ENCODE results near the gene NQO2. TPM values are rescaled to one million over a fixed set of nuclear protein-coding genes. Genes with fewer than 3 reads are reported as not detected.
A peak's percentile ranks its signal among the peaks of the same experiment; 100 is the strongest.
"Not testable (repeated sequence)": the region's sequence is repeated elsewhere in the genome, so short reads cannot be mapped to it uniquely, and the experiment has no call there.

The NQO2 gene
- total RNA-seq, 2 experiments from 2014 or later = 23.8 to 24.7 TPM

GRCh38 chr6:3001773-3002293, 2.1 kb downstream of the NQO2 start:
- no peak for DNase-seq
- TF ChIP-seq CTCF (IDR thresholded peaks at IDR 0.05) = peak; percentile 46
- CTCF ChIA-PET = interaction anchor here (0.7 to 3.7 kb wide), 18 partner anchors 8 to 158 kb away, joined by 3 to 36 read pairs (median 4); no protein-coding TSS in a partner anchor
- Mint-ChIP-seq H3K4me1 (ENCODE audit: low read depth) (peaks cover 22% of the 10 kb centered on the region), H3K27ac (no peak overlapping the region), H3K27me3 (no peaks in the 10 kb centered on the region), H3K9me3 (no peaks in the 10 kb centered on the region), H3K4me3 (no peak overlapping the region), H3K36me3 (ENCODE audit: low read depth) (peaks cover 27% of the 10 kb centered on the region)
- ATAC-seq = no peak
- intact Hi-C loops (cut with micrococcal nuclease) = no loop called here
- POLR2A ChIA-PET = interaction anchor here (0.6 to 1.4 kb wide), 3 partner anchors 12 to 52 kb away, joined by 3 to 5 read pairs (median 3); no protein-coding TSS in a partner anchor

- Mint-ChIP-seq H3K36me3 (ENCODE audit: low read depth) (peaks cover 36% of the 10 kb centered on the region), H3K4me1 (ENCODE audit: low read depth) (peaks cover 19% of the 10 kb centered on the region)
- H3K27me3 Mint-ChIP-seq; intact Hi-C loops (cut with micrococcal nuclease); H3K4me3 Mint-ChIP-seq; H3K27ac Mint-ChIP-seq; DNase-seq; H3K9me3 Mint-ChIP-seq; POLR2A ChIA-PET; ATAC-seq: not testable (repeated sequence)
- CTCF ChIA-PET = interaction anchor here (2.1 kb wide), 1 partner anchor 16 kb away, joined by 4 read pairs; no protein-coding TSS in a partner anchor
These were observed 3.5 kb downstream of the NQO2 start for GRCh38 chr6:3003226-3003625.

GRCh38 chr6:3005077-3005476, 5.4 kb downstream of the NQO2 start:
- H3K4me3 Mint-ChIP-seq = no peak overlapping the region
- peaks cover 19% of the 10 kb centered on the region for H3K4me1 Mint-ChIP-seq (ENCODE audit: low read depth)
- no peak overlapping the region for H3K27ac Mint-ChIP-seq
- no peak for TF ChIP-seq CTCF (IDR thresholded peaks at IDR 0.05)
- H3K36me3 Mint-ChIP-seq (ENCODE audit: low read depth) = peaks cover 53% of the 10 kb centered on the region
- no peak for DNase-seq
- intact Hi-C loops (cut with micrococcal nuclease) = no loop called here
- ChIA-PET CTCF (no interaction called here), POLR2A (interaction anchor here (0.7 kb wide), 1 partner anchor 8 kb away, joined by 3 read pairs; no protein-coding TSS in a partner anchor)
- no peak for ATAC-seq
- H3K9me3 Mint-ChIP-seq = peaks cover 2% of the 10 kb centered on the region
- H3K27me3 Mint-ChIP-seq = no peaks in the 10 kb centered on the region

- no peak for DNase-seq
- ChIA-PET POLR2A (interaction anchor here (0.7 kb wide), 1 partner anchor 8 kb away, joined by 3 read pairs; no protein-coding TSS in a partner anchor), CTCF (no interaction called here)
- intact Hi-C loops (cut with micrococcal nuclease) = no loop called here
- Mint-ChIP-seq H3K27ac (peak overlapping the region; percentile 57), H3K4me1 (ENCODE audit: low read depth) (peaks cover 19% of the 10 kb centered on the region), H3K27me3 (no peaks in the 10 kb centered on the region), H3K9me3 (peaks cover 6% of the 10 kb centered on the region), H3K36me3 (ENCODE audit: low read depth) (peaks cover 61% of the 10 kb centered on the region), H3K4me3 (no peak overlapping the region)
- ATAC-seq = no peak
- no peak for TF ChIP-seq CTCF (IDR thresholded peaks at IDR 0.05)
These were observed 6.2 kb downstream of the NQO2 start for GRCh38 chr6:3005874-3006273.

- Mint-ChIP-seq H3K4me3 (no peak overlapping the region), H3K9me3 (peaks cover 11% of the 10 kb centered on the region), H3K27me3 (no peaks in the 10 kb centered on the region), H3K4me1 (ENCODE audit: low read depth) (peaks cover 16% of the 10 kb centered on the region), H3K36me3 (ENCODE audit: low read depth) (peaks cover 67% of the 10 kb centered on the region), H3K27ac (no peak overlapping the region)
- ChIA-PET CTCF (no interaction called here), POLR2A (no interaction called here)
- TF ChIP-seq CTCF (IDR thresholded peaks at IDR 0.05) = no peak
- no peak for ATAC-seq
- no peak for DNase-seq
- intact Hi-C loops (cut with micrococcal nuclease) = no loop called here
These were observed 6.8 kb downstream of the NQO2 start for GRCh38 chr6:3006476-3006875.
